GM19193 (cell line): ENCODE data around the gene CFAP210.

Experiments used
- POLR2A ChIP-seq: IDR thresholded peaks from 4 replicates; pipeline ENCODE4 v1.6.1; 2011; ENCODE audit not compliant: insufficient read depth, insufficient read length; ENCODE audit errors: extremely low read depth

The CFAP210 gene

GRCh38 chr2:169692718-169693117, 1.5 kb downstream of the CFAP210 start:
- TF ChIP-seq POLR2A, result no peak

- no peak for TF ChIP-seq POLR2A
These were observed 3.2 kb downstream of the CFAP210 start for GRCh38 chr2:169690958-169691357.

GRCh38 chr2:169684135-169684565, 10.1 kb downstream of the CFAP210 start:
- no peak for TF ChIP-seq POLR2A

GRCh38 chr2:169683425-169684134, 10.6 kb downstream of the CFAP210 start:
- no peak for TF ChIP-seq POLR2A

GRCh38 chr2:169683054-169683424, 11.2 kb downstream of the CFAP210 start:
- TF ChIP-seq POLR2A, result no peak

GRCh38 chr2:169676850-169677249, 17.4 kb downstream of the CFAP210 start:
- TF ChIP-seq POLR2A, result no peak

- TF ChIP-seq POLR2A, result no peak
These were observed 17.8 kb downstream of the CFAP210 start for GRCh38 chr2:169676357-169676756.

- no peak for TF ChIP-seq POLR2A
These were observed 20.3 kb downstream of the CFAP210 start for GRCh38 chr2:169673921-169674320.

- no peak for TF ChIP-seq POLR2A
These were observed 21.1 kb downstream of the CFAP210 start for GRCh38 chr2:169673106-169673505.

GRCh38 chr2:169672406-169672805, 21.8 kb downstream of the CFAP210 start:
- no peak for TF ChIP-seq POLR2A

- no peak for TF ChIP-seq POLR2A
These were observed 23.3 kb downstream of the CFAP210 start for GRCh38 chr2:169670937-169671336.

- TF ChIP-seq POLR2A, result no peak
These were observed 24.0 kb downstream of the CFAP210 start for GRCh38 chr2:169670215-169670651.

- TF ChIP-seq POLR2A, result no peak
These were observed 26.6 kb downstream of the CFAP210 start for GRCh38 chr2:169667583-169667982.

- TF ChIP-seq POLR2A, result no peak
These were observed 29.0 kb downstream of the CFAP210 start for GRCh38 chr2:169664978-169665930.

- TF ChIP-seq POLR2A, result no peak
These were observed 29.6 kb downstream of the CFAP210 start for GRCh38 chr2:169664600-169664977.

- no peak for TF ChIP-seq POLR2A
These were observed 31.0 kb downstream of the CFAP210 start for GRCh38 chr2:169663247-169663646.
